HL-60/S4 treated with retinoic acid at 250 ng/mL for 4 days and 3 days (cell line): ENCODE results near the gene AK8.

Experiments
- in situ Hi-C: fragments of 300-500 bp; cut with MboI; formaldehyde crosslinking; loops from 2 replicates; pipeline ENCODE4 v1.7.0; 2022; ENCODE audit warnings: low sequenced_read_pairs

AK8 gene

GRCh38 chr9:132748450-132748849 lies 129.6 kb downstream of the AK8 start:
- in situ Hi-C loops: no loop called here

- in situ Hi-C loops: no loop called here
Measured at GRCh38 chr9:132745756-132746709, 132.1 kb downstream of the AK8 start.

- in situ Hi-C loops: no loop called here
Measured at GRCh38 chr9:132744881-132745755, 133.0 kb downstream of the AK8 start.

- in situ Hi-C loops: no loop called here
Measured at GRCh38 chr9:132743931-132744479, 134.1 kb downstream of the AK8 start.

GRCh38 chr9:132742821-132743311 lies 135.2 kb downstream of the AK8 start:
- in situ Hi-C loops: no loop called here

GRCh38 chr9:132740526-132741309 lies 137.4 kb downstream of the AK8 start:
- in situ Hi-C loops: no loop called here

GRCh38 chr9:132739710-132740310 lies 138.3 kb downstream of the AK8 start:
- in situ Hi-C loops: no loop called here

GRCh38 chr9:132733260-132733815 lies 144.7 kb downstream of the AK8 start:
- in situ Hi-C loops: no loop called here

GRCh38 chr9:132732326-132733259 lies 145.5 kb downstream of the AK8 start:
- in situ Hi-C loops: no loop called here

- in situ Hi-C loops: no loop called here
Measured at GRCh38 chr9:132731230-132731629, 146.9 kb downstream of the AK8 start.

GRCh38 chr9:132730054-132731033 lies 147.7 kb downstream of the AK8 start:
- in situ Hi-C loops: no loop called here

GRCh38 chr9:132729235-132729890 lies 148.7 kb downstream of the AK8 start:
- in situ Hi-C loops: no loop called here

GRCh38 chr9:132728497-132728896 lies 149.6 kb downstream of the AK8 start:
- in situ Hi-C loops: no loop called here

- in situ Hi-C loops: no loop called here
Measured at GRCh38 chr9:132728071-132728470, 150.0 kb downstream of the AK8 start.

GRCh38 chr9:132726576-132727130 lies 151.4 kb downstream of the AK8 start:
- in situ Hi-C loops: no loop called here

- in situ Hi-C loops: no loop called here
Measured at GRCh38 chr9:132725306-132725705, 152.8 kb downstream of the AK8 start.

- in situ Hi-C loops: no loop called here
Measured at GRCh38 chr9:132723809-132724208, 154.3 kb downstream of the AK8 start.
